HepG2 (cell line): Measurements from ENCODE around the gene TALDO1. TPM values are rescaled to one million over a fixed set of nuclear protein-coding genes. Genes with fewer than 3 reads are reported as not detected.
A peak's percentile ranks its signal among the peaks of the same experiment; 100 is the strongest.

Experiments used
- NR2C2 ChIP-seq: sonication (generic); formaldehyde crosslinking; IDR thresholded peaks from 2 replicates; pipeline ENCODE4 v1.4.0; 2020; ENCODE audit warnings: missing genetic modification reagents, mild to moderate bottlenecking, moderate library complexity, borderline replicate concordance
- PHF20 ChIP-seq: sonication (generic); formaldehyde crosslinking; IDR thresholded peaks from 2 replicates; pipeline ENCODE4 v1.5.0; 2020; ENCODE audit warnings: mild to moderate bottlenecking, missing genetic modification reagents
- POLR2AphosphoS5 ChIP-seq: IDR thresholded peaks from 2 replicates; pipeline ENCODE4 v1.6.1; 2012; ENCODE audit warnings: low read depth, low read length
- TARDBP ChIP-seq: sonication (generic); formaldehyde crosslinking; IDR thresholded peaks from 2 replicates; pipeline ENCODE4 v1.8.0; 2022; ENCODE audit warnings: mild to moderate bottlenecking, missing genetic modification reagents
- TBL1XR1 ChIP-seq: fragments of 150-350 bp; IDR thresholded peaks from 2 replicates; pipeline ENCODE4 v1.6.1; 2014; ENCODE audit warnings: borderline replicate concordance, low read length; ENCODE audit not compliant: partially characterized antibody
- TCF12 ChIP-seq, 2 experiments: fragments of 450-650 bp in 1 of 2; sonication (generic) in 1 of 2; formaldehyde crosslinking in 1 of 2; IDR thresholded peaks; 2 replicates each; pipeline versions ENCODE4 v1.6.1 to v1.8.0; 2017 to 2022; ENCODE audit warnings: antibody characterized with exemption in 1 of 2, mild to moderate bottlenecking in 1 of 2, missing genetic modification reagents in 1 of 2, moderate library complexity in 1 of 2
- ZNF747 ChIP-seq: sonication (generic); formaldehyde crosslinking; IDR thresholded peaks from 2 replicates; pipeline ENCODE4 v1.8.1; 2023; ENCODE audit warnings: missing genetic modification reagents, mild to moderate bottlenecking, borderline replicate concordance
- polyA plus RNA-seq, 8 experiments: library from polyadenylated mRNA; depleted of rRNA in 3 of 8; stranded (reverse) in 7 of 8; unstranded in 1 of 8; fragments of >200 nt; fragmentation: Illumina TruSeq in 4 of 8; extraction: Trizol in 4 of 8; gene quantifications; 2 replicates each; pipeline versions ENCODE4 v1.2.1 to v1.2.3, GENCODE V29; 2011 to 2016; ENCODE audit warnings: low read depth in 4 of 8, missing spikeins in 1 of 8, mixed read lengths in 1 of 8; ENCODE audit not compliant: insufficient read depth in 1 of 8
- total RNA-seq, 5 experiments: library from RNA; depleted of rRNA; stranded (reverse); fragments of >200 nt; fragmentation: Illumina TruSeq; extraction: Trizol; gene quantifications; 2 replicates each; pipeline ENCODE4 v1.2.3, GENCODE V29; 2016; ENCODE audit warnings: low read depth in 1 of 5
- TF ChIP-seq, protein P1 (sequence below): sonication (generic); formaldehyde crosslinking; conservative IDR thresholded peaks from 2 replicates; pipeline ENCODE4 v1.4.0; 2020; ENCODE audit warnings: mild to moderate bottlenecking, missing genetic modification reagents, moderate library complexity
- TF ChIP-seq, protein P2 (sequence below): sonication (generic); formaldehyde crosslinking; IDR thresholded peaks from 2 replicates; pipeline ENCODE4 v1.5.1; 2020; ENCODE audit warnings: mild to moderate bottlenecking, missing genetic modification reagents, moderate library complexity

Gene TALDO1
- total and polyA plus RNA-seq, 2 of the 13 experiments (the other 11 are each of a cell fraction or from before 2014, with no cell fraction given): 107 to 240 TPM

DNA sequence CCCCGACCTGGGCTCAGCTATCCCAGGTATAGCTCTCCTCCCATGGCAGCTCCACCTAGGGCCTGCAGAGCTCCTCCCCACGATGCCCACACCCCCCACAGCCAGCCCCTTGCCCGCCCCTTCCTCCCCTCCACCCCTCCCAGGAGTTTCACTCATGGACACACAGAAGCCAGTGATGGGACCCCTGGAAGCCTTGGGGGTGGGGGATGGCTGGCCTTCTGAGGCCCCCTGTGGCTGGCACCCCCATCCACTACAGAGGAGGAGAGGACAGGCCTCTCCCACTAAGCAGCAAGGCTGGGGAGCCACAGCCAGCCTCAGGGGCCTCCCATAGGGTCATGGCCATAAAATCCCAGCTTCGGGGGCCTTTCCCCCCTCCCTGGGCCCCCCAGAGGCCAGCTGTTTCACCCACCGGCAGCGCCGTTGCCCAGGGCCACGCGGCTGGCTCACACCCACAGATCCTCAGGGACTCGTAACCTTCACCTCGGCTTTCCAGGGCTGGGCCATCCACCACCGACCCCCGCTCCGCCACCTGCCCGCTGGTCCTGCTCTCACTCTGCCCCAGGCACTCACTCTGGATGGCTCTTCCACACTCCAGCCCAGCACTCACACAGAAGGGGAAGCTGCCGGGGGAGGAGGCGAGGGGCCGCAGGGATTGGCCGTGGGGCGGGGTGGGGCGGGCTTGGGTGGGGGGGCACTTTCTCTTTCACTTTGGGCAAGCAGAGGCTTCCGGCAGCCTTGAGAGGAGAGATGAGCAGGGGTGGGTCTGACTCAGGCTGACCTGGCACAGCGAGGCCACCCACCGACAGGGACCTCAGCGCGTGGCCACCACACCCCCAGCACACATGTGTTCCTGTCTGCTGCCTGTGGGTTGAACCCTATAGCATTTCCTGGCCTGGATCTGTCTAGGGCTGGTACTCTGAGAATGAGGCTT is 48.6 kb downstream of the TALDO1 start (continued):
- TF ChIP-seq, protein P1, sequence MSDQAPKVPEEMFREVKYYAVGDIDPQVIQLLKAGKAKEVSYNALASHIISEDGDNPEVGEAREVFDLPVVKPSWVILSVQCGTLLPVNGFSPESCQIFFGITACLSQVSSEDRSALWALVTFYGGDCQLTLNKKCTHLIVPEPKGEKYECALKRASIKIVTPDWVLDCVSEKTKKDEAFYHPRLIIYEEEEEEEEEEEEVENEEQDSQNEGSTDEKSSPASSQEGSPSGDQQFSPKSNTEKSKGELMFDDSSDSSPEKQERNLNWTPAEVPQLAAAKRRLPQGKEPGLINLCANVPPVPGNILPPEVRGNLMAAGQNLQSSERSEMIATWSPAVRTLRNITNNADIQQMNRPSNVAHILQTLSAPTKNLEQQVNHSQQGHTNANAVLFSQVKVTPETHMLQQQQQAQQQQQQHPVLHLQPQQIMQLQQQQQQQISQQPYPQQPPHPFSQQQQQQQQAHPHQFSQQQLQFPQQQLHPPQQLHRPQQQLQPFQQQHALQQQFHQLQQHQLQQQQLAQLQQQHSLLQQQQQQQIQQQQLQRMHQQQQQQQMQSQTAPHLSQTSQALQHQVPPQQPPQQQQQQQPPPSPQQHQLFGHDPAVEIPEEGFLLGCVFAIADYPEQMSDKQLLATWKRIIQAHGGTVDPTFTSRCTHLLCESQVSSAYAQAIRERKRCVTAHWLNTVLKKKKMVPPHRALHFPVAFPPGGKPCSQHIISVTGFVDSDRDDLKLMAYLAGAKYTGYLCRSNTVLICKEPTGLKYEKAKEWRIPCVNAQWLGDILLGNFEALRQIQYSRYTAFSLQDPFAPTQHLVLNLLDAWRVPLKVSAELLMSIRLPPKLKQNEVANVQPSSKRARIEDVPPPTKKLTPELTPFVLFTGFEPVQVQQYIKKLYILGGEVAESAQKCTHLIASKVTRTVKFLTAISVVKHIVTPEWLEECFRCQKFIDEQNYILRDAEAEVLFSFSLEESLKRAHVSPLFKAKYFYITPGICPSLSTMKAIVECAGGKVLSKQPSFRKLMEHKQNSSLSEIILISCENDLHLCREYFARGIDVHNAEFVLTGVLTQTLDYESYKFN (CRISPR knock-in tag): 0 out of 2 replicates have a peak, but pooled peaks have one; percentile 4
- TF ChIP-seq POLR2AphosphoS5 (peak; percentile 68), ZNF747 (CRISPR knock-in tag) (0 out of 2 replicates have a peak, but pooled peaks have one; percentile 22), TBL1XR1 (no peak), NR2C2 (CRISPR knock-in tag) (no peak), TARDBP (CRISPR knock-in tag) (0 out of 2 replicates have a peak, but pooled peaks have one; percentile 15), PHF20 (0 out of 2 replicates have a peak, but pooled peaks have one; percentile 16), TCF12 (IDR thresholded peaks at IDR 0.05) (no peak), TCF12 (CRISPR knock-in tag; IDR thresholded peaks at IDR 0.05) (no peak)
- TF ChIP-seq, protein P2, sequence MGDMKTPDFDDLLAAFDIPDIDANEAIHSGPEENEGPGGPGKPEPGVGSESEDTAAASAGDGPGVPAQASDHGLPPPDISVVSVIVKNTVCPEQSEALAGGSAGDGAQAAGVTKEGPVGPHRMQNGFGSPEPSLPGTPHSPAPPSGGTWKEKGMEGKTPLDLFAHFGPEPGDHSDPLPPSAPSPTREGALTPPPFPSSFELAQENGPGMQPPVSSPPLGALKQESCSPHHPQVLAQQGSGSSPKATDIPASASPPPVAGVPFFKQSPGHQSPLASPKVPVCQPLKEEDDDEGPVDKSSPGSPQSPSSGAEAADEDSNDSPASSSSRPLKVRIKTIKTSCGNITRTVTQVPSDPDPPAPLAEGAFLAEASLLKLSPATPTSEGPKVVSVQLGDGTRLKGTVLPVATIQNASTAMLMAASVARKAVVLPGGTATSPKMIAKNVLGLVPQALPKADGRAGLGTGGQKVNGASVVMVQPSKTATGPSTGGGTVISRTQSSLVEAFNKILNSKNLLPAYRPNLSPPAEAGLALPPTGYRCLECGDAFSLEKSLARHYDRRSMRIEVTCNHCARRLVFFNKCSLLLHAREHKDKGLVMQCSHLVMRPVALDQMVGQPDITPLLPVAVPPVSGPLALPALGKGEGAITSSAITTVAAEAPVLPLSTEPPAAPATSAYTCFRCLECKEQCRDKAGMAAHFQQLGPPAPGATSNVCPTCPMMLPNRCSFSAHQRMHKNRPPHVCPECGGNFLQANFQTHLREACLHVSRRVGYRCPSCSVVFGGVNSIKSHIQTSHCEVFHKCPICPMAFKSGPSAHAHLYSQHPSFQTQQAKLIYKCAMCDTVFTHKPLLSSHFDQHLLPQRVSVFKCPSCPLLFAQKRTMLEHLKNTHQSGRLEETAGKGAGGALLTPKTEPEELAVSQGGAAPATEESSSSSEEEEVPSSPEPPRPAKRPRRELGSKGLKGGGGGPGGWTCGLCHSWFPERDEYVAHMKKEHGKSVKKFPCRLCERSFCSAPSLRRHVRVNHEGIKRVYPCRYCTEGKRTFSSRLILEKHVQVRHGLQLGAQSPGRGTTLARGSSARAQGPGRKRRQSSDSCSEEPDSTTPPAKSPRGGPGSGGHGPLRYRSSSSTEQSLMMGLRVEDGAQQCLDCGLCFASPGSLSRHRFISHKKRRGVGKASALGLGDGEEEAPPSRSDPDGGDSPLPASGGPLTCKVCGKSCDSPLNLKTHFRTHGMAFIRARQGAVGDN (CRISPR knock-in tag): peak; percentile 54; the same call in 1 of the 2 replicates
- TF ChIP-seq, all 625 proteins: peak for 56
